Testis (tissue), 2 donors: ENCODE results near the gene ABCD1.

ENCODE experiments used
- CTCF ChIP-seq, 3 experiments: fragments of 450-650 bp in 2 of 3; fragments of 200-600 bp in 1 of 3; sonication (generic) in 1 of 3; IDR thresholded peaks; one replicate each; pipeline ENCODE4 v1.5.1; 2016 to 2019; ENCODE audit warnings: antibody characterized with exemption in 3 of 3, mild to moderate bottlenecking in 2 of 3, moderate library complexity in 1 of 3
- POLR2A ChIP-seq: fragments of 450-650 bp; IDR thresholded peaks from one replicate; pipeline ENCODE4 v1.6.1; 2017; ENCODE audit warnings: antibody characterized with exemption, mild to moderate bottlenecking, moderate library complexity

GRCh38 chrX:153725039-153725831 is 579 bp downstream of the ABCD1 start:
- TF ChIP-seq POLR2A (no peak), CTCF (IDR thresholded peaks at IDR 0.05) (no peak)
